Peyer's patch (tissue), 4 donors: Measurements from ENCODE around the gene RBM17. TPM values are rescaled to one million over a fixed set of nuclear protein-coding genes. Genes with fewer than 3 reads are reported as not detected.

Experiments
- DNase-seq, 3 donors: peaks; one replicate each; pipeline ENCODE4 v3.0.0-alpha.2; 2017 to 2019
- H3K27ac ChIP-seq, 4 donors: fragments of 200-600 bp; sonication (generic); one replicate each; pipeline ENCODE4 v1.5.1; 2016 to 2019
- H3K27me3 ChIP-seq, 2 donors: fragments of 200-600 bp; sonication (generic); one replicate each; pipeline ENCODE4 v1.5.1; 2019
- H3K36me3 ChIP-seq, 3 donors: fragments of 200-600 bp; sonication (generic); one replicate each; pipeline ENCODE4 v1.5.1; 2016 to 2019
- H3K4me1 ChIP-seq, 4 donors: fragments of 200-600 bp; sonication (generic); one replicate each; pipeline ENCODE4 v1.5.1; 2016 to 2019
- H3K4me3 ChIP-seq, 4 donors: fragments of 200-600 bp; sonication (generic); 1 replicate in 3 of 4; 2 replicates in 1 of 4; pipeline ENCODE4 v1.5.1; 2016 to 2019; ENCODE audit warnings: mild to moderate bottlenecking in 1 of 4
- H3K9me3 ChIP-seq, 4 donors: fragments of 200-600 bp; sonication (generic); one replicate each; pipeline ENCODE4 v1.5.1; 2016 to 2019; ENCODE audit warnings: mild to moderate bottlenecking in 1 of 4
- POLR2A ChIP-seq, 2 donors: fragments of 450-650 bp; IDR thresholded peaks; one replicate each; pipeline ENCODE4 v1.5.1; 2017; ENCODE audit warnings: antibody characterized with exemption in 2 of 2, mild to moderate bottlenecking in 2 of 2, moderate library complexity in 2 of 2
- total RNA-seq, 4 donors: library from RNA; depleted of rRNA; stranded (reverse); fragments of >200 nt; gene quantifications; one replicate each; pipeline ENCODE4 v1.1.0, GENCODE V29; 2016
- TF ChIP-seq, protein P1 (sequence below), 6 experiments: fragments of 450-650 bp in 4 of 6; fragments of 200-600 bp in 2 of 6; sonication (generic) in 1 of 6; IDR thresholded peaks; one replicate each; pipeline ENCODE4 v1.5.1; 2017 to 2019; ENCODE audit warnings: antibody characterized with exemption in 6 of 6, mild to moderate bottlenecking in 3 of 6, moderate library complexity in 1 of 6

The RBM17 gene
- total RNA-seq, 4 donors from 2014 or later: 66.4 to 166 (median 101) TPM

DNA sequence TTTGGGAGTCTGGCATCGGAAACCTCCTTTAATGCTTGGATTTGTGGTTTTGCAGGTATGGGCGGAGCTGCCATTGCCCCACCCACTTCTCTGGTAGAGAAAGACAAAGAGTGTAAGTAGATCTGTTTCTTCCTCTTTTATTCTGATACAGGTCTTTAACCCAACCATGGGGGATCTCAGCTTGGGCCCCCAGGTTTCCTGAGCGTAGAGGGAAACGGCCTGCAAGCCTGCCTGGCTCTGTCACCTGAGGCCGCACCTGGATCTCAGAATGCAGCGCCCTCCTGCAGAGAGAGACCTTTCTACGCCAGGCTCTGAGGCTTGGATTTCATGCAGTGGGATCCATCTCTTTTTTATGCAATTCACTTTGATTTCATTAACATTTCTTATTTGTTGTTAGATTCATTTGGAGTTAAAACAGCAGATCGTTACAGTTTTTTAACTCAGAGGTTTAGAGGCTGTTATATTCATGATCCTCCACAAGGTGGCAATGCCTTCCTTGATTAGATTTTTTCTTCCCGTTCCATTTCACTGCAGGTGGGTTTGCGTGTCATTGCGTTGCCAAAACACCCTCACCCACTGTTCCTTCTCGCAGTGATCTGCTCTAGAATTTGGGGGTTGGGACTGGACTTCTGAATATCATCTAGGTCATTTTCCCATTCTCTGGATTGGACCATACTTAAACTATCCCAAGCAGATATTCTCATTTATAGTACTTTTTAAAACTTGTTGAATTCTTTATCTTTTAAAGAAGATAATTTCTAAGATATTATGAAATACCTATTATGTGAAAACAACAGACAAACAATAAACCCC is 20.0 kb downstream of the RBM17 start:
- no peak for DNase-seq
- H3K36me3 ChIP-seq: peaks cover 0 to 84% (median 0%) of the 10 kb centered on the region in 3 donors

DNA sequence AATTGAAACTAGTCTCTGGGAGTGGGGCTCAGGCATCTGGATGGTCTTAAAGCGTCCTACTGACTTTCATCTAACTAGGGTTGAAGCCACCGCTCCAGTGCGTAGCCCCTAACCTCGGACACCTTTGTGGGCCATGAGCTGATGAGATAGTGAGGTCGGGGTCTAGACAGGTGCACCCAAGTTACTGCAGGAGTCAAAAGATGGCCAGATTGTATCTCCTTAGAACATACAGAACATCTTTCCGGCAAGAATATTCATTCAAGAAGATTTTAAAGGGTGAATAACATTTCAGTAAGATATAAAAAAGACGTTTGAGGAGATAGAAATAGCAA is 20.6 kb downstream of the RBM17 start:
- no peak overlapping the region for H3K27ac ChIP-seq
- no peak for TF ChIP-seq POLR2A (IDR thresholded peaks at IDR 0.05)
- TF ChIP-seq, protein P1, sequence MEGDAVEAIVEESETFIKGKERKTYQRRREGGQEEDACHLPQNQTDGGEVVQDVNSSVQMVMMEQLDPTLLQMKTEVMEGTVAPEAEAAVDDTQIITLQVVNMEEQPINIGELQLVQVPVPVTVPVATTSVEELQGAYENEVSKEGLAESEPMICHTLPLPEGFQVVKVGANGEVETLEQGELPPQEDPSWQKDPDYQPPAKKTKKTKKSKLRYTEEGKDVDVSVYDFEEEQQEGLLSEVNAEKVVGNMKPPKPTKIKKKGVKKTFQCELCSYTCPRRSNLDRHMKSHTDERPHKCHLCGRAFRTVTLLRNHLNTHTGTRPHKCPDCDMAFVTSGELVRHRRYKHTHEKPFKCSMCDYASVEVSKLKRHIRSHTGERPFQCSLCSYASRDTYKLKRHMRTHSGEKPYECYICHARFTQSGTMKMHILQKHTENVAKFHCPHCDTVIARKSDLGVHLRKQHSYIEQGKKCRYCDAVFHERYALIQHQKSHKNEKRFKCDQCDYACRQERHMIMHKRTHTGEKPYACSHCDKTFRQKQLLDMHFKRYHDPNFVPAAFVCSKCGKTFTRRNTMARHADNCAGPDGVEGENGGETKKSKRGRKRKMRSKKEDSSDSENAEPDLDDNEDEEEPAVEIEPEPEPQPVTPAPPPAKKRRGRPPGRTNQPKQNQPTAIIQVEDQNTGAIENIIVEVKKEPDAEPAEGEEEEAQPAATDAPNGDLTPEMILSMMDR (IDR thresholded peaks at IDR 0.05): no peak
- H3K4me3 ChIP-seq: no peak overlapping the region
- no peak for DNase-seq
- no peaks in the 10 kb centered on the region for H3K9me3 ChIP-seq
- H3K36me3 ChIP-seq: peaks cover 0 to 85% (median 0%) of the 10 kb centered on the region in 3 donors
- peaks cover 0 to 8% (median 0%) of the 10 kb centered on the region in 4 donors for H3K4me1 ChIP-seq
- no peaks in the 10 kb centered on the region for H3K27me3 ChIP-seq

More for the DNA sequence above, 20.0 kb downstream of the RBM17 start:
- peaks cover 0 to 8% (median 0%) of the 10 kb centered on the region in 4 donors for H3K4me1 ChIP-seq
- no peaks in the 10 kb centered on the region for H3K27me3 ChIP-seq
- no peak overlapping the region for H3K4me3 ChIP-seq
- H3K27ac ChIP-seq: no peak overlapping the region
- TF ChIP-seq, protein P1 (IDR thresholded peaks at IDR 0.05): peak; percentile 70 to 86 (median 84)
- TF ChIP-seq POLR2A (IDR thresholded peaks at IDR 0.05): no peak
- no peaks in the 10 kb centered on the region for H3K9me3 ChIP-seq

DNA sequence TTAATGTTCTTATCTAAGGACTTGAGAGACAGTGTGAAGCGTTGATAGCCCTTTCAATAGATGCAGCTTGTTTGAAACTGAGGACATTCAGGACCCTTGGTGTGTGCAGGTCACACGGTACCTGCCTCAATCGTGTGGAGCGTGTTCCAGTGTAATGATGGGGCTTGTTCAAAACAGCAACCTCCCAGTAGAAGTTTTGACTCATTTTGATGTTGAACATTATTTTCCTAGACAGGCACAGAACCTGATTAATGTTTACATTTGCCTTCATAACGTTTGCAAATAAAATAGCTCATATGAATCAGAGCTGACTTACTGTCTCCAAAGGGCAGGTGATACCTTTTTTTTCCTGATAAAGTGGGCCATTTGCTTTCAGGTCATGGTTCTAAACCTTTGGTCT is 21.3 kb downstream of the RBM17 start:
- H3K9me3 ChIP-seq: no peaks in the 10 kb centered on the region
- peaks cover 0 to 86% (median 0%) of the 10 kb centered on the region in 3 donors for H3K36me3 ChIP-seq
- no peak for DNase-seq
- no peak for TF ChIP-seq POLR2A (IDR thresholded peaks at IDR 0.05)
- TF ChIP-seq, protein P1 (IDR thresholded peaks at IDR 0.05): no peak
- H3K27ac ChIP-seq: no peak overlapping the region
- no peaks in the 10 kb centered on the region for H3K27me3 ChIP-seq
- H3K4me1 ChIP-seq: peaks cover 0 to 8% (median 0%) of the 10 kb centered on the region in 4 donors
- no peak overlapping the region for H3K4me3 ChIP-seq

DNA sequence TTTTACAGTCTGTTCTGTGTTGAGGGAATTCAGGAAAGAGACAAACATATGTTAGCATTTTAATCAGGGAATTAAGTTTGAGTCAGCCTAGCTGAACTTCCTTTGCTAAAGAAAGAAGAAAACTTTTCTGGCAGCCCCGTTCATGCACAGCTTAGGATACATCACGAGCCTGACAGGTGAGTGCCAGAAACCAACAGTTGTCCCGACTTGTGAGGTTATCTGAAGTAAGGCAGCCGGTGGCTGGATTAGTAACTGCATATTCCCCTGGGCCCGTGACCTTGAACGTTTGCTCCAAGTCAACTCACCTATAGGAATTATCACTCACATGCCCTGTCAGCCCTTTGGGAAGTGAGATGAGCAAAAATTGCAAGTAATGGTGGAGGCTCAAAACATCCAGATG is 24.1 kb downstream of the RBM17 start:
- DNase-seq: no peak
- Histone ChIP-seq H3K9me3 (no peaks in the 10 kb centered on the region), H3K4me3 (no peak overlapping the region), H3K4me1 (peaks cover 0 to 8% (median 0%) of the 10 kb centered on the region in 4 donors), H3K27me3 (no peaks in the 10 kb centered on the region), H3K27ac (no peak overlapping the region), H3K36me3 (peaks cover 0 to 85% (median 0%) of the 10 kb centered on the region in 3 donors)
- TF ChIP-seq, protein P1 (IDR thresholded peaks at IDR 0.05): no peak
- no peak for TF ChIP-seq POLR2A (IDR thresholded peaks at IDR 0.05)

DNA sequence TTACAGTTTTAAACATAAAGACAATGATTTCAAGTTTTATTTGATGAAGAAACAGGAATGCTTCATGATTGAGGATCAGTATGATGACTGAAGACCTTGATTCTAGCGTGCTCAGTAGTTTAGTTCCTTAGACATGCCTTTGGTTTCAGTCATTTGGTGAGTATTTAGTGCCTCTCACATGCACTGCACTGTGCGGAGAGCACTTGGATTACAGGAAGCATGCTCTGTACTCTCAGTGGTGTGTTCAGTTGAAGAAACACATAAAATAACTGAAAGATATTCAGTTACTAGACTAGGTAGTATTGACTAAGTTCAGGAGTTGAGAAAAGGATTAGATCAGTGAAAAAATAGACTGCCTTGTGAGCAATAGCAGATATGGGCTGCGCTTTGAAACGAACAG is 25.5 kb downstream of the RBM17 start:
- H3K27ac ChIP-seq: peak overlapping the region in 1 of 4 donors; percentile 6
- no peaks in the 10 kb centered on the region for H3K9me3 ChIP-seq
- H3K4me1 ChIP-seq: no peaks in the 10 kb centered on the region
- TF ChIP-seq, protein P1 (IDR thresholded peaks at IDR 0.05): no peak
- TF ChIP-seq POLR2A (IDR thresholded peaks at IDR 0.05): no peak
- no peak for DNase-seq
- H3K4me3 ChIP-seq: no peak overlapping the region
- peaks cover 0 to 75% (median 0%) of the 10 kb centered on the region in 3 donors for H3K36me3 ChIP-seq
- no peaks in the 10 kb centered on the region for H3K27me3 ChIP-seq
